HepG2 (cell line): Measurements from ENCODE around the gene HSPA5. TPM values are rescaled to one million over a fixed set of nuclear protein-coding genes. Genes with fewer than 3 reads are reported as not detected.

Experiments used
- ATAC-seq: fragments of 200-7000 bp; cut with Tn5 transposase; 3 replicates; pipeline ENCODE4 v1.9.1; 2020; ENCODE audit warnings: mild to moderate bottlenecking, moderate library complexity
- BruUV-seq: library from RNA; stranded (reverse); fragments of 400-500 nt; replicated peaks from 2 replicates; lab custom pipeline; 2021; lab: Mats Ljungman, UMichigan
- CTCF ChIA-PET: fragments of 300-600 bp; formaldehyde crosslinking; extraction: SDS; loops from one replicate; lab custom pipeline; 2021; ENCODE audit warnings: low total read pairs, inconsistent platforms, low intra/inter-chr PET ratio; lab: Yijun Ruan, JAX
- POLR2A ChIA-PET: fragments of 350-600 bp; sonication (Branson Sonifier 250); formaldehyde crosslinking; loops from one replicate; lab custom pipeline; 2020; ENCODE audit warnings: antibody characterized with exemption, inconsistent platforms; lab: Yijun Ruan, JAX
- DNase-seq: peaks from one replicate; pipeline ENCODE4 v3.0.0-alpha.2; 2015; ENCODE audit warnings: low spot score
- FAIRE-seq: peaks from 3 replicates; lab custom pipeline; 2011; peaks lifted over from hg19 to GRCh38; lab: Jason Lieb, UNC
- H2AFZ ChIP-seq: one replicate; pipeline ENCODE4 v1.6.1; 2011; ENCODE audit warnings: low read length, inconsistent platforms
- H3K27ac ChIP-seq: fragments of 300-600 bp; 3 replicates; pipeline ENCODE4 v1.8.0; 2011; ENCODE audit warnings: mixed run types, mild to moderate bottlenecking, mixed read lengths, low read length, inconsistent platforms; ENCODE audit not compliant: insufficient read depth; ENCODE audit errors: extremely low read length
- H3K27me3 ChIP-seq, 2 experiments: fragments of 200-600 bp in 1 of 2; 2 replicates in 1 of 2; 3 replicates in 1 of 2; pipeline versions ENCODE4 v1.6.0 to v1.8.0; 2011; ENCODE audit warnings: low read length in 2 of 2, mild to moderate bottlenecking in 2 of 2, moderate library complexity in 2 of 2, inconsistent platforms in 1 of 2; ENCODE audit not compliant: insufficient read depth in 2 of 2, control insufficient read depth in 1 of 2
- H3K36me3 ChIP-seq, 2 experiments: fragments of 200-600 bp in 1 of 2; replicated peaks in 1 of 2; 2 replicates in 1 of 2; 3 replicates in 1 of 2; pipeline versions ENCODE4 v1.5.1 to v1.8.0; 2011; ENCODE audit warnings: low read length in 2 of 2, inconsistent platforms in 1 of 2; ENCODE audit not compliant: insufficient read depth in 2 of 2, control insufficient read depth in 1 of 2
- H3K4me1 ChIP-seq: 2 replicates; pipeline ENCODE4 v1.5.1; 2012; ENCODE audit warnings: low read length, inconsistent platforms; ENCODE audit not compliant: insufficient read depth
- H3K4me2 ChIP-seq: 2 replicates; pipeline ENCODE4 v1.6.0; 2011; ENCODE audit warnings: low read depth, low read length, inconsistent platforms
- H3K4me3 ChIP-seq, 3 experiments: fragments of 200-600 bp in 1 of 3; sonication (generic), shearing (Covaris generic) in 1 of 3; replicated peaks in 1 of 3; 2 replicates each; pipeline ENCODE4 v1.5.1; 2011 to 2016; ENCODE audit warnings: low read length in 3 of 3, inconsistent platforms in 2 of 3, low read depth in 2 of 3, mild to moderate bottlenecking in 2 of 3, control low read depth in 1 of 3, mixed read lengths in 1 of 3; ENCODE audit not compliant: insufficient read depth in 1 of 3
- H3K79me2 ChIP-seq: one replicate; pipeline ENCODE4 v1.6.1; 2011; ENCODE audit warnings: low read length, inconsistent platforms; ENCODE audit not compliant: insufficient read depth
- H3K9ac ChIP-seq: 2 replicates; pipeline ENCODE4 v1.6.0; 2011; ENCODE audit warnings: mild to moderate bottlenecking, low read depth, low read length, inconsistent platforms; ENCODE audit not compliant: insufficient read depth
- H3K9me3 ChIP-seq: 2 replicates; pipeline ENCODE4 v1.5.1; 2012; ENCODE audit warnings: mild to moderate bottlenecking, low read length
- H4K20me1 ChIP-seq: 2 replicates; pipeline ENCODE4 v1.6.0; 2011; ENCODE audit warnings: inconsistent platforms, mild to moderate bottlenecking, low read length, moderate library complexity; ENCODE audit not compliant: insufficient read depth
- EP300 ChIP-seq, 3 experiments: sonication (generic) in 1 of 3; formaldehyde crosslinking in 1 of 3; IDR thresholded peaks; 2 replicates each; pipeline versions ENCODE4 v1.5.1 to v1.6.1; 2011 to 2020; ENCODE audit warnings: low read depth in 2 of 3, low read length in 2 of 3, borderline replicate concordance in 1 of 3, improper control_type of control experiment in 1 of 3, mild to moderate bottlenecking in 1 of 3, missing genetic modification reagents in 1 of 3, moderate library complexity in 1 of 3
- FOXA3 ChIP-seq: IDR thresholded peaks from 2 replicates; pipeline ENCODE4 v1.6.1; 2016; ENCODE audit warnings: missing genetic modification reagents, missing compliant biosample characterization
- KDM2A ChIP-seq: sonication (generic); formaldehyde crosslinking; IDR thresholded peaks from 2 replicates; pipeline ENCODE4 v1.4.0; 2020; ENCODE audit warnings: low read depth, missing genetic modification reagents, borderline replicate concordance
- MTA1 ChIP-seq: sonication (generic); formaldehyde crosslinking; IDR thresholded peaks from 2 replicates; pipeline ENCODE4 v1.4.0; 2020; ENCODE audit warnings: missing genetic modification reagents, mild to moderate bottlenecking, borderline replicate concordance
- NR3C1 ChIP-seq: sonication (generic); formaldehyde crosslinking; IDR thresholded peaks from 2 replicates; pipeline ENCODE4 v1.4.0; 2020; ENCODE audit warnings: missing genetic modification reagents
- ZFP62 ChIP-seq: sonication (generic); formaldehyde crosslinking; IDR thresholded peaks from 2 replicates; pipeline ENCODE4 v1.4.0; 2020; ENCODE audit warnings: missing genetic modification reagents
- ZMYM2 ChIP-seq: sonication (generic); formaldehyde crosslinking; IDR thresholded peaks from 2 replicates; pipeline ENCODE4 v1.8.0; 2022; ENCODE audit warnings: mild to moderate bottlenecking, missing genetic modification reagents
- ZNF10 ChIP-seq: sonication (generic); formaldehyde crosslinking; IDR thresholded peaks from 2 replicates; pipeline ENCODE4 v1.4.0; 2020; ENCODE audit warnings: mild to moderate bottlenecking, low read depth, missing genetic modification reagents, borderline replicate concordance
- ZNF234 ChIP-seq: sonication (generic); formaldehyde crosslinking; conservative IDR thresholded peaks from 2 replicates; pipeline ENCODE4 v1.5.1; 2020; ENCODE audit warnings: mild to moderate bottlenecking, missing genetic modification reagents
- ZNF274 ChIP-seq: sonication (generic); formaldehyde crosslinking; IDR thresholded peaks from 2 replicates; pipeline ENCODE4 v1.5.1; 2020; ENCODE audit warnings: mild to moderate bottlenecking, missing genetic modification reagents
- ZNF660 ChIP-seq: sonication (generic); formaldehyde crosslinking; IDR thresholded peaks from 2 replicates; pipeline ENCODE4 v1.5.1; 2020; ENCODE audit warnings: mild to moderate bottlenecking, low read depth, missing genetic modification reagents, borderline replicate concordance
- ZNF841 ChIP-seq: sonication (generic); formaldehyde crosslinking; IDR thresholded peaks from 2 replicates; pipeline ENCODE4 v1.8.1; 2023; ENCODE audit warnings: missing genetic modification reagents, borderline replicate concordance
- ZNF883 ChIP-seq: sonication (generic); formaldehyde crosslinking; IDR thresholded peaks from 2 replicates; pipeline ENCODE4 v1.5.1; 2020; ENCODE audit warnings: mild to moderate bottlenecking, missing genetic modification reagents; ENCODE audit errors: not compliant biosample characterization
- ZSCAN21 ChIP-seq: sonication (generic); formaldehyde crosslinking; IDR thresholded peaks from 2 replicates; pipeline ENCODE4 v1.8.0; 2022; ENCODE audit warnings: mild to moderate bottlenecking, missing genetic modification reagents, moderate library complexity, borderline replicate concordance
- WGBS: methylation state at CpG from one replicate; pipeline ENCODE4 v1.1.6; 2017; ENCODE audit warnings: low lambda C conversion rate; 5-methylcytosine and 5-hydroxymethylcytosine counted together
- in situ Hi-C: cut with HindIII; loops from 2 replicates; pipeline ENCODE4 v1.10.0; 2017; ENCODE audit warnings: low pct_unique_long_range_greater_than_20kb; ENCODE audit not compliant: extremely low pct_ligation_motif_present
- intact Hi-C: fragments of 100-400 bp; cut with micrococcal nuclease; formaldehyde crosslinking; loops from one replicate; pipeline ENCODE4 v1.10.0; 2022; ENCODE audit not compliant: unreplicated experiment
- polyA plus RNA-seq, 8 experiments: library from polyadenylated mRNA; depleted of rRNA in 3 of 8; stranded (reverse) in 7 of 8; unstranded in 1 of 8; fragments of >200 nt; fragmentation: Illumina TruSeq in 4 of 8; extraction: Trizol in 4 of 8; gene quantifications; 2 replicates each; pipeline versions ENCODE4 v1.2.1 to v1.2.3, GENCODE V29; 2011 to 2016; ENCODE audit warnings: low read depth in 4 of 8, missing spikeins in 1 of 8, mixed read lengths in 1 of 8; ENCODE audit not compliant: insufficient read depth in 1 of 8
- total RNA-seq, 5 experiments: library from RNA; depleted of rRNA; stranded (reverse); fragments of >200 nt; fragmentation: Illumina TruSeq; extraction: Trizol; gene quantifications; 2 replicates each; pipeline ENCODE4 v1.2.3, GENCODE V29; 2016; ENCODE audit warnings: low read depth in 1 of 5
- TF ChIP-seq, protein P1 (sequence below): sonication (generic); formaldehyde crosslinking; IDR thresholded peaks from 2 replicates; pipeline ENCODE4 v1.5.0; 2020; ENCODE audit warnings: mild to moderate bottlenecking, missing genetic modification reagents, moderate library complexity
- TF ChIP-seq, protein P2 (sequence below): sonication (generic); formaldehyde crosslinking; IDR thresholded peaks from 2 replicates; pipeline ENCODE4 v1.5.1; 2020; ENCODE audit warnings: missing genetic modification reagents, mild to moderate bottlenecking, borderline replicate concordance
- TF ChIP-seq, protein P3 (sequence below): IDR thresholded peaks from 2 replicates; pipeline ENCODE4 v1.6.1; 2016; ENCODE audit warnings: control low read depth

Gene HSPA5
- total and polyA plus RNA-seq, 2 of the 13 experiments (the other 11 are each of a cell fraction or from before 2014, with no cell fraction given) = 201 to 206 TPM

DNA sequence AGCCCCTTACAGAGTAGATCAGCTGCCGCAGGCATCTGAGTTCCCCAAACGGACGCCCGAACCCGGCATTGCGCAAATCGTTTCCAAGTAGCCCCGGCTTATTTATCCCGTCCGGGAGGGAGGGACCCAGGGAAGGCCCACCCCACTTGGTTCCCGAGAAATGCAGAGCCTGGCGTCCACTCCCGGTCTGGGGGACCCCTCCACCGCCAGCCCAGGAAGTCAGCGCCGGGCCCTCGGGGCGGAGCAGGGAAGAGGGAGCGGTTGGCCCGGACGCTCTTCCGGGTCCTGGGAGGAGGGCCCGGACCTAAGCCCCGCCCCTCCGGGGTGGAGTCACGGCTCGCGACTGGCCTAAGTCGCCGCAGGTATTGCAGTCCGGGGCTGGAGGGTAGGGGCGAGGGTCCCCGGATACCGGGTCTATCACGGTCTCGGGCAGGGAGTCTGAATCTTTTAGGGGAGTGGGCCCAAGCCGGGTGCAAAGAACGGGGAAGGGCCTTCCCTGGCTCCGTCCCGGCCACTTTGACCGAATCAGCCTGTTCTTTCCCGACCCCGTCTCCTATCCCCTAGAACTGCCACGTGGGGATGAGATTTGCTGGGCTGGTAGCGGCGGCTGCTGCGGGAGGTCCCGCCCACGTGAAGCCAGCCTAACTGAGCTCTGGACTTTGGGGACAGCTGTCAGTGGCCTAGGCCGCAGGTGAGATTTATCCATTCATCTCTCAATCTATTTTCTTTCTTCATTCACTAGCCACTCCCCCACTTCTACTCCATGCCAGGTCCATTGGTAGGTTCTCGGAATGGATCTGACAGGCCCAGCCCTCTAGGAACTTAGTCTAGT is 40.7 kb downstream of the HSPA5 start, which contains the start of gene RABEPK:
Gene RABEPK, plus strand, starts transcription at position 327 of the 832 bp plus-strand sequence. CDS start 2,472 bp downstream, outside the sequence.
- POLR2A ChIA-PET = interaction anchor here (0.7 to 4.6 kb wide), 7 partner anchors 10 to 370 kb away, joined by 3 to 59 read pairs (median 6); partner anchors contain the start of genes HSPA5 and PPP6C
- TF ChIP-seq ZNF10 (CRISPR knock-in tag) (no peak), ZSCAN21 (CRISPR knock-in tag) (0 out of 2 replicates have a peak, but pooled peaks have one; percentile 42), FOXA3 (CRISPR knock-in tag) (0 out of 2 replicates have a peak, but pooled peaks have one; percentile 33), ZNF234 (CRISPR knock-in tag) (no peak), NR3C1 (no peak), ZNF274 (CRISPR knock-in tag) (peak; percentile 82), ZNF841 (CRISPR knock-in tag) (no peak), KDM2A (CRISPR knock-in tag) (peak; percentile 46; the same call in 1 of the 2 replicates), ZNF883 (CRISPR knock-in tag) (peak; percentile 77), MTA1 (no peak), ZMYM2 (CRISPR knock-in tag) (no peak), EP300 (IDR thresholded peaks at IDR 0.05; ENCODE audit: low read depth in 2 of 2, low read length in 2 of 2) (no peak), EP300 (CRISPR knock-in tag; IDR thresholded peaks at IDR 0.05; ENCODE audit: borderline replicate concordance) (no peak), ZFP62 (CRISPR knock-in tag) (no peak), ZNF660 (CRISPR knock-in tag) (no peak)
- TF ChIP-seq, protein P1, sequence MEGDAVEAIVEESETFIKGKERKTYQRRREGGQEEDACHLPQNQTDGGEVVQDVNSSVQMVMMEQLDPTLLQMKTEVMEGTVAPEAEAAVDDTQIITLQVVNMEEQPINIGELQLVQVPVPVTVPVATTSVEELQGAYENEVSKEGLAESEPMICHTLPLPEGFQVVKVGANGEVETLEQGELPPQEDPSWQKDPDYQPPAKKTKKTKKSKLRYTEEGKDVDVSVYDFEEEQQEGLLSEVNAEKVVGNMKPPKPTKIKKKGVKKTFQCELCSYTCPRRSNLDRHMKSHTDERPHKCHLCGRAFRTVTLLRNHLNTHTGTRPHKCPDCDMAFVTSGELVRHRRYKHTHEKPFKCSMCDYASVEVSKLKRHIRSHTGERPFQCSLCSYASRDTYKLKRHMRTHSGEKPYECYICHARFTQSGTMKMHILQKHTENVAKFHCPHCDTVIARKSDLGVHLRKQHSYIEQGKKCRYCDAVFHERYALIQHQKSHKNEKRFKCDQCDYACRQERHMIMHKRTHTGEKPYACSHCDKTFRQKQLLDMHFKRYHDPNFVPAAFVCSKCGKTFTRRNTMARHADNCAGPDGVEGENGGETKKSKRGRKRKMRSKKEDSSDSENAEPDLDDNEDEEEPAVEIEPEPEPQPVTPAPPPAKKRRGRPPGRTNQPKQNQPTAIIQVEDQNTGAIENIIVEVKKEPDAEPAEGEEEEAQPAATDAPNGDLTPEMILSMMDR (CRISPR knock-in tag) = 0 out of 2 replicates have a peak, but pooled peaks have one; percentile 12
- TF ChIP-seq, protein P2, sequence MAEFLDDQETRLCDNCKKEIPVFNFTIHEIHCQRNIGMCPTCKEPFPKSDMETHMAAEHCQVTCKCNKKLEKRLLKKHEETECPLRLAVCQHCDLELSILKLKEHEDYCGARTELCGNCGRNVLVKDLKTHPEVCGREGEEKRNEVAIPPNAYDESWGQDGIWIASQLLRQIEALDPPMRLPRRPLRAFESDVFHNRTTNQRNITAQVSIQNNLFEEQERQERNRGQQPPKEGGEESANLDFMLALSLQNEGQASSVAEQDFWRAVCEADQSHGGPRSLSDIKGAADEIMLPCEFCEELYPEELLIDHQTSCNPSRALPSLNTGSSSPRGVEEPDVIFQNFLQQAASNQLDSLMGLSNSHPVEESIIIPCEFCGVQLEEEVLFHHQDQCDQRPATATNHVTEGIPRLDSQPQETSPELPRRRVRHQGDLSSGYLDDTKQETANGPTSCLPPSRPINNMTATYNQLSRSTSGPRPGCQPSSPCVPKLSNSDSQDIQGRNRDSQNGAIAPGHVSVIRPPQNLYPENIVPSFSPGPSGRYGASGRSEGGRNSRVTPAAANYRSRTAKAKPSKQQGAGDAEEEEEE (CRISPR knock-in tag) = 0 out of 2 replicates have a peak, but pooled peaks have one; percentile 80
- TF ChIP-seq, protein P3, sequence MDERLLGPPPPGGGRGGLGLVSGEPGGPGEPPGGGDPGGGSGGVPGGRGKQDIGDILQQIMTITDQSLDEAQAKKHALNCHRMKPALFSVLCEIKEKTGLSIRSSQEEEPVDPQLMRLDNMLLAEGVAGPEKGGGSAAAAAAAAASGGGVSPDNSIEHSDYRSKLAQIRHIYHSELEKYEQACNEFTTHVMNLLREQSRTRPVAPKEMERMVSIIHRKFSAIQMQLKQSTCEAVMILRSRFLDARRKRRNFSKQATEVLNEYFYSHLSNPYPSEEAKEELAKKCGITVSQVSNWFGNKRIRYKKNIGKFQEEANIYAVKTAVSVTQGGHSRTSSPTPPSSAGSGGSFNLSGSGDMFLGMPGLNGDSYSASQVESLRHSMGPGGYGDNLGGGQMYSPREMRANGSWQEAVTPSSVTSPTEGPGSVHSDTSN (CRISPR knock-in tag) = no peak; the same call in 1 of the 2 replicates

More for the DNA sequence above, 40.7 kb downstream of the HSPA5 start, which contains the start of gene RABEPK:
- intact Hi-C loops = loop anchor here (2.0 kb wide), 1 partner anchor 40 kb away; the partner anchor contains the start of gene HSPA5
- TSS peak; percentile 83 for BruUV-seq
- CTCF ChIA-PET = no interaction called here
- H3K4me1 ChIP-seq = peaks cover 51% of the 10 kb centered on the region
- no peaks in the 10 kb centered on the region for H4K20me1 ChIP-seq
- peak within 1 kb of the TSS; percentile 95 for H3K4me2 ChIP-seq
- under 1% methylated on average over 27 of the region's 51 CpGs for WGBS
- H3K36me3 ChIP-seq = peaks cover 0 to 5% of the 10 kb centered on the region in 2 experiments; a peak in 1 of 5 replicates
- H3K27me3 ChIP-seq = no peaks in the 10 kb centered on the region
- H3K9ac ChIP-seq = peak within 1 kb of the TSS; percentile 78
- DNase-seq (peak; percentile 89), ATAC-seq (peak; percentile 93), FAIRE-seq (peak; percentile 56)
- peak within 1 kb of the TSS; percentile 91 for H3K27ac ChIP-seq
- H3K4me3 ChIP-seq = peak within 1 kb of the TSS; percentile 76 to 90 (median 77)
- H3K9me3 ChIP-seq = no peaks in the 10 kb centered on the region
- no peak within 1 kb of the TSS for H2AFZ ChIP-seq
- peaks cover 10% of the 10 kb centered on the region for H3K79me2 ChIP-seq
- in situ Hi-C loops = no loop called here
